ENCODE results near the gene GLTPD2.

The GLTPD2 gene

GRCh38 chr17:4788807-4789700 lies at the start of gene GLTPD2:
Gene GLTPD2, plus strand, starts transcription at chr17:4788964. Its CDS starts 48 bp downstream, at chr17:4789012.
- DNase-seq (ENCODE audit: low read depth in 2 of 3, low spot score in 1 of 3): no peak

DNA sequence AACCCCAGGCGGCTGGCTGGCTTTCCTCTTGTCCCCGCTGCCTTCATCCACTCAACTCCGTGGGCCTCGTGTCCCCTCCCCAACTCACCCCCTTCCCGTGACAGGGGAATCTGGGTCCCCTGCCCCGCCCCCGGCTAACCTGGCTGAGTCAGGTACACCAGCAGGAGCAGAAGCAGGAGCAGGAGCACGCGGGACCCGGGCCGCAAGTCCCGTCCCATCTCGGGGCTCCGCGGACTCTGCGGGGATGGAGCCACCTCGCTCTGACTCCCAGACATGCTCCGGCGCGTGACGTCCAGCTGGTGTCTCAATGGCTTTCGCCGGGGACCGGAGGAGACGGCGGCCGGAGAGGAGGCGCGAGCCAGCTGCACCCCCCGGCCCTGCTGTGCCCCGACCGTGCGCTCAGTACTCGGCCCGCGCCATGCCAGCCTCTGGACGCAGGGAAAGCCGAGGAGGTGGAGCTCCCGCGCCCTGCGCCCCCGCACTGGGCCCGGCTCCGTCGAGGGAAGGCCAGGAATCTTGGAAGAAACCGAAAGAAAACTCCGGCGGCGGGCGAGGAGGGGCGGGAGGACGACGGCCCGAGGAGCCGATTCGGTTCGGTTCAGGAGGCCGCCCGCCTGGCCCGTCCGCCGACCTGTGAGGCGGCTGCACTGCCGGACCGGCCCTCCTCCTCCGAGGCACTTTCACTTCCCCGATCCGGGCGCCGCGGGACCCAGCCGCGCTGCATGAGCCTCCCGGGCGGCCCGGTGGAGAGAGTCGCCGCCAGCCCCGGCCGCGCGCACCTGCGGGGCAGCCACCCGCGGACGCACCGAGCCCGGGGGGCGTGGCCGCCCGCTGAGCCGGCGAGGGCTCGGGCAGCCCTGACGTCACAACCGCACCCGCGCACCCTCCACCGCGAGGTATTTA lies 49.4 kb upstream of the GLTPD2 start, which contains the start of the genes CXCL16 and ZMYND15:
TSS of gene CXCL16 (minus strand) at position 807 of the 903 bp plus-strand sequence. CDS start at position 218, 589 bp downstream.
TSS of gene ZMYND15 (plus strand) at position 712 of the 903 bp plus-strand sequence. CDS start 716 bp downstream, outside the sequence.
- DNase-seq (ENCODE audit: low read depth in 2 of 3, low spot score in 1 of 3): peak in 1 of 3 donors; percentile 28

- no peak for DNase-seq (ENCODE audit: low read depth in 2 of 3, low spot score in 1 of 3)
These were observed 48.8 kb upstream of the GLTPD2 start for GRCh38 chr17:4740025-4740351.

DNA sequence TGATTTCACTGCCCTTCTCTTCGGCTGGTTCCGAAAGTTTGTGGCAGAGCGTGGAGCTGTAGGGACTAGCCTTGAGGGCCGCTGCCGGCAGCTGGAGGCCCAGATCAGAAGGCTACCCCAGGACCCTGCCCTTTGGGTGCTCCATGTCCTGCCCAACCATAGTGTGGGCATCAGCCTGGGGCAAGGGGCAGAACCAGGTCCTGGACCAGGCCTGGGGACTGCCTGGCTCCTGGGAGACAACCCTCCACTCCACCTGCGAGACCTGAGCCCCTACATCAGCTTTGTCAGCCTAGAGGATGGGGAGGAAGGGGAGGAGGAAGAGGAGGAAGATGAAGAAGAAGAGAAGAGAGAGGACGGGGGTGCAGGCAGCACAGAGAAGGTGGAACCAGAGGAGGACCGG lies 48.2 kb upstream of the GLTPD2 start:
- DNase-seq (ENCODE audit: low read depth in 2 of 3, low spot score in 1 of 3): no peak

DNA sequence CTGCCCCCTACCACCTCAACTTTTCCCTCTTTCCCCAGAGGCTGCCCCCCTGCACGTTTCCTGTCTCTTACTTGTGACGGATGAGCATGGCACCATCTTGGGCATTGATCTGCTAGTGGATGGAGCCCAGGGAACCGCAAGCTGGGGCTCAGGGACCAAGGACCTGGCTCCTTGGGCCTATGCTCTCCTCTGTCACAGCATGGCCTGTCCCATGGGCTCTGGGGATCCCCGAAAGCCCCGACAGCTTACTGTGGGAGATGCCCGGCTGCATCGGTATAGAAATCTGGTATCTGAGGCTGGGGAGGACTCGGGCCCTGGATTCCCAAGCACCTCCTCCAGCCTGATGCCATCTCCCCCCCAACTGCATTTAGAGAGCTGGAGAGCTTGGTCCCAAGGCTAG lies 47.2 kb upstream of the GLTPD2 start:
- DNase-seq (ENCODE audit: low read depth in 2 of 3, low spot score in 1 of 3): no peak

GRCh38 chr17:4742133-4742532 lies 46.6 kb upstream of the GLTPD2 start:
- DNase-seq (ENCODE audit: low read depth in 2 of 3, low spot score in 1 of 3): no peak

- no peak for DNase-seq (ENCODE audit: low read depth in 2 of 3, low spot score in 1 of 3)
These were observed 46.1 kb upstream of the GLTPD2 start for GRCh38 chr17:4742629-4743028.

DNA sequence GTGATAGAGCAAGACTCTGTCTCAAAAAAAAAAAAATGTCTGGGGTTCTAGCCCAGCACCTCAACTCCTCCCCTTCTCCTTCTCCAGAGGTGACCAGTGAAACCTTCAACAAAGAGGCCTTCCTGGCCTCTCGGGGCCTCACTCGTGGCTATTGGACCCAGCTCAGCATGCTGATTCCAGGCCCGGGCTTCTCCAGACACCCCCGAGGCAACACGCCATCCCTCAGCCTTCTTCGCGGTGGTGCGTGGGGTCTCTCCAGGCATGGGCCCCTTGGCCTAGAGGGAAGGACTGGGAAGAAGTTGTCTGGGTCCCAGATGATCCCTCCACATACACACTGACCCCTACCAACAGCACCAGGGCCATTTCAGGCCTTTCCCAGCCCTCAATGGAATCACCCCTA lies 45.5 kb upstream of the GLTPD2 start:
- no peak for DNase-seq (ENCODE audit: low read depth in 2 of 3, low spot score in 1 of 3)

DNA sequence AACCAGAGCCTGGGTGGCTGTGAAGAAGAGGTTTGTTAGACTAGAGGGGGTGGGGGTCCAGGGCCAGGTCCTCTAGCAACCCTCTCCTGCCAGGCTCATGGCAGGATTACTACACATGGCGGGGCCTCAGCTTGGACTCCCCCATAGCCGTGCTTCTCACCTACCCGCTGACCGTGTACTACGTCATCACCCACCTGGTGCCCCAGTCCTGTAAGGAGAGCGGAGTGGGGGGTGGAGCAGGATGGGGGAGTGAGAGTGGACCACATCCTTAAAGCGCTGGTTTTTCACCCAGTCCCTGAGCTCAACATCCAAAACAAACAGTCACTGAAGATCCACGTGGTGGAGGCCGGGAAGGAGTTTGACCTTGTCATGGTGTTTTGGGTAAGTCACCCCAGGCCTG lies 44.9 kb upstream of the GLTPD2 start:
- no peak for DNase-seq (ENCODE audit: low read depth in 2 of 3, low spot score in 1 of 3)

- DNase-seq (ENCODE audit: low read depth in 2 of 3, low spot score in 1 of 3): no peak
These were observed 43.5 kb upstream of the GLTPD2 start for GRCh38 chr17:4744999-4745969.

DNA sequence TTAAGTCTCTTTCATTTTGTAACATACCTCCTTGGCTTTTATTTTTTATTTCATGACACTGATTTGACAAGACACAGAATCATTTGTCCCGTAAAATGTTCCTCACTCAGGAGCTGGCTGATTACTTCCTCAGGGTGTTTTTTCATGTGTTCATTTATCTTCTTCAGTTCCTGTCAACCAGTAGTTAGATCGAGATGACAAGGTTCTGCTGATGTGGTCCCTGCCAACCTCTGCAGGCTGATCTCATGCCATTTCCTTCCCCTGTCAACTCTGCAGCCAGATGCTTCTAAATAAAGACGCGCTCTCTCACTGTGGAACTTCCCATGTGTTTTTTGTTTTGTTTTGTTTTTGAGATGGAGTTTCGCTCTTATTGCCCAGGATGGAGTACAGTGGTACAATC lies 40.9 kb upstream of the GLTPD2 start:
- no peak for DNase-seq (ENCODE audit: low read depth in 2 of 3, low spot score in 1 of 3)

DNA sequence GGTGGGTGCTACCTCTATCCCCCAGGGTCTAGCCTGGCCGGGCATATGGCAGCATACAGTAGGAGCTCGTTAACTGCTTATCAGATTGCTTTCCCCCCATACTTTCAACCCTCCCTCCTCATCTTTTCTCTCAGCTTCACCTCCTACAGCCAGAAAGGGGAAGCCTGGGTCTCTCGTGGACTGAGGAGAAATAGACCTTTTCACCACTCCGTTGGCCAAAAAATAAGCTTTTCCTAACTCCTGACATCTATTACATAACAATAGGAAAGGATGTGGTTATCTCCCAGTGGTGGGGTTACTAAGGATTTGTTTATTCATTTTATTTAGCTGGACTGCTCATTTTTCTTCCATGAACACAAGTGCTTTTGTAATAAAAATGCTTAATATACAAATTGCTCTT lies 40.1 kb upstream of the GLTPD2 start:
- no peak for DNase-seq (ENCODE audit: low read depth in 2 of 3, low spot score in 1 of 3)

DNA sequence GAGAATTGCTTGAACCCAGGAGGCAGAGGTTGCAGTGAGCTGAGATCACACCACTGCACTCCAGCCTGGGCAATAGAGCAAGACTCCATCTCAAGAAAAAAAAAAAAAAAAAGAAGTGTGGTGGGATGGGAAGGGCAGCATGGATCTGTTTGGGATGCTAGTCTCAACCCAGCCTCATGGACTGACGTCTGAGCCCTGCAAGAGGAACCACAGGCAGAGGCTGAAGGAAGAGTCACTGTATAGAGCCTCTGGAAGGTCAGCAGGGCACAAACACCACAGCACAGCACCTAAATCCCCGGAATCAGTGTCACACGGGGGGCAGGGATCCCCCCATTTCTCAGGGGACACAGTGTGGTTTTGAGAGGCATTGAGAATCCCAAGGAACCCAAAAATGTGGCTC lies 38.2 kb upstream of the GLTPD2 start:
- DNase-seq (ENCODE audit: low read depth in 2 of 3, low spot score in 1 of 3): no peak

DNA sequence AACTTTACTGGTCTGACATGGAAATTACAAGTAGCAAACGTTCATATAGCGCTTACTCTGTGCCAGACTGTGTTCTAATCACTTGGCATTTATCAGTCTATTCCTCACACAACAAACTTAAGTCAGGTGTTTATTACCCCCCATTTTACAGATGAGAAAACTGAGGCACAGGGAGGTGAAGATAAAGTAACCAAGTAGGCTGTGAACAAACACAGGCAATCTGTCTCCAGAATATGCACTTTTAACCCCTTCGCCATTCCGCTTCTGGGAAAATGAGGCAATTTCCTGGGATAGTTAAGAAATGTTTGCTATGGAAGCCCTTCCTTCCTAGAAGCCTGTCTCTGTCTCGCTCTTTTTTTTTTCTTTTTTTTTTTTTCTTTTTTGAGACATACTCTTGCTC lies 36.8 kb upstream of the GLTPD2 start:
- no peak for DNase-seq (ENCODE audit: low read depth in 2 of 3, low spot score in 1 of 3)

DNA sequence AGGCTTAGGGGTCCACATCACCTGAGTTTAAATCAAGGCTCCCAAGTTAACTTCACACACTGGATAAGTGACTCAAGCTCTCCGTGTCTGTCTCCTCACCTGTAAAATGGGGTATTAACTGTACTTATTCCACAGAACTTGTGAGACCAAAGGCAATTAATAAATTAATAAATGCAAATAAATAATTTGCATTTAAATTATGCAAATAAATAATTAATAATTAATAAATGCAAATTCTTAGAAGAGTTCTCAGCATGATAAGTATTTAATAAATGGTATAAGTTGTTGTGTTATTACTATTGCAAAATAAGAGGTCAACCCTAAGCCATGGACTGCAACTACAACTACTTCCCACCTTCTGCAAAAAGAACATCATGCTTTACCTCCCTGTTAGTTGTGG lies 35.4 kb upstream of the GLTPD2 start:
- no peak for DNase-seq (ENCODE audit: low read depth in 2 of 3, low spot score in 1 of 3)

DNA sequence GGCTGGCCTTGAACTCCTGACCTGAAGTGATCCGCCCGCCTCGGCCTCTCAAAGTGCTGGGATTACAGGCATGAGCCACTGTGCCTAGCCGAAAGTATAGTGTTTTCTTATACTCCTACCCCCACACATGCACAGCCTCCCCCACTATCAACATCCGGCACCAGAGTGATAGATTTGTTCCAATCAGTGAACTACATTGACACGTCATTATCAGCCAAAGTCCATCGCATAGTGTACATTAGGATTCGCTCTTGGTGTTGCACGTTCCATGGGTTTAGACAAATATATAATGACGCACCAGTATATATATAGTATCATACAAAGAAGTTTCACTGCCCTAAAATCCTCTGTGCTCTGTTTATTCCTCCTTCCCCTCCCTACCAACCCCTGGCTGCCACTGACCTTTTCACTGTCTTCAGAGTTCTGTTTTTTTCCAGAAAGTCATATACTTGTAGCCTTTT lies 29.0 kb upstream of the GLTPD2 start:
- DNase-seq (ENCODE audit: low read depth in 2 of 3, low spot score in 1 of 3): no peak

GRCh38 chr17:4764595-4764994 lies 24.2 kb upstream of the GLTPD2 start:
- DNase-seq (ENCODE audit: low read depth in 2 of 3, low spot score in 1 of 3): no peak

- DNase-seq (ENCODE audit: low read depth in 2 of 3, low spot score in 1 of 3): no peak
These were observed 22.6 kb upstream of the GLTPD2 start for GRCh38 chr17:4766201-4766600.

DNA sequence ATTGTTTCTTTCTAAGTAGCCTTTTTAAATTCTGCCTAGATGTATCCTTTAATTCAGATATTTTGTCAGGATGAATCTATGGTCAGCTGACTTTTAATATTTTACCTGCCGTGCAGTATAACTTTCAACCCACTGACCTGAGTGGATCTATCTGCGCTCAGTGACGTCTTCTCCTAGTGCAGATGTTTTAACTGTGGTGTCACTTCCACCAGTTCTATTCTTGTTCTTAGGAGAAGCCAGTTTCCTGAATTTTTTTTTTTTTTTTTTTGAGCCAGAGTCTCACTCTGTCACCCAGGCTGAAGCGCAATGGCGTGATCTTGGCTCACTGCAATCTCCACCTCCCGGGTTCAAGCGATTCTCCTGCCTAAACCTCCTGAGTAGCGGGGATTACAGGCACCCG lies 22.0 kb upstream of the GLTPD2 start:
- no peak for DNase-seq (ENCODE audit: low read depth in 2 of 3, low spot score in 1 of 3)

DNA sequence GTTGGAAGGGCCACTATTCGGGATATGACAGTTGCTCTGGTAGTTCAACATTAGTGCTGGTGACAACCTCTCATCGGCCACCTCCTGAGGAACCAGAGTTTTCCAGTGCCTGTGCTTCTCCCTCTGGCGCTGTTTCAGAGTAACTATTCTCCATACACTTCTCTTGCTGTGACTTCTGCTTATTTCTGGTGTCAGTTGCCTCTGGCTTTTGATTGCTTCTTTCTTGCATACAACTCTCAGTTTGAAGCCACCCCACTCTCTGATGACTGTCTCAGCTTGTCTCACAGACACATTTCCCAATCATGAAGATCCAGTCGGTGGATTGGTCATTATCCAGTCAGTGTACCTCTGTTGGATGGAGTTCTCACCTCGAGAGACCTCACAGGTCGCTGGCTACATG lies 20.5 kb upstream of the GLTPD2 start:
- no peak for DNase-seq (ENCODE audit: low read depth in 2 of 3, low spot score in 1 of 3)

GRCh38 chr17:4769628-4770027 lies 19.1 kb upstream of the GLTPD2 start:
- no peak for DNase-seq (ENCODE audit: low read depth in 2 of 3, low spot score in 1 of 3)
